ENCODE data around the gene NT5C3A. TPM values are rescaled to one million over a fixed set of nuclear protein-coding genes. Genes with fewer than 3 reads are reported as not detected.
A peak's percentile ranks its signal among the peaks of the same experiment; 100 is the strongest.
"Not testable (repeated sequence)": the region's sequence is repeated elsewhere in the genome, so short reads cannot be mapped to it uniquely, and the experiment has no call there.

NT5C3A gene
- total RNA-seq, 1 donor from 2014 or later: 30.3 TPM

DNA sequence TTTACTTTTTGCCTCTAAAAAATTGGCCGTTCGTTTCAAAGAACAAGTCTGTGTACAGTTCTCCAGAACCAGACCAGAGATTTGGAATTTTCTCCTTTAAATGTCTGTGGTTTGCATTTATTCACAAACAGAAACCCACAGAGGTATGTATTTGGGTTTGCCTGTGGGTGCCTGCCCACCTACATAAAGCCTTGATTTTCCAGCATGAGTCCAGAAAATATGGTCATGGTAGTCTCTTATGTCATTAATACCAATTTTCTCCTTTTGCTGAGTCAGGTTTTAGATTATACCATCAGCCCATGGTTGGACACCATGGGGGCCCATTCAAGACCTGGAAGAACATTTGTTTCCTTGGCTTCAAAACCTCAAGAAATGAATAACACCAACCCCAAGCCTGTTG lies 82.7 kb downstream of the NT5C3A start:
- H3K4me3 ChIP-seq; intact Hi-C loops (cut with DNase I); DNase-seq; H3K27ac ChIP-seq; ATAC-seq; H3K9me3 ChIP-seq; H3K4me1 ChIP-seq; H3K27me3 ChIP-seq (ENCODE audit: low read depth): not testable (repeated sequence)
- peaks cover 23% of the 10 kb centered on the region for H3K36me3 ChIP-seq

DNA sequence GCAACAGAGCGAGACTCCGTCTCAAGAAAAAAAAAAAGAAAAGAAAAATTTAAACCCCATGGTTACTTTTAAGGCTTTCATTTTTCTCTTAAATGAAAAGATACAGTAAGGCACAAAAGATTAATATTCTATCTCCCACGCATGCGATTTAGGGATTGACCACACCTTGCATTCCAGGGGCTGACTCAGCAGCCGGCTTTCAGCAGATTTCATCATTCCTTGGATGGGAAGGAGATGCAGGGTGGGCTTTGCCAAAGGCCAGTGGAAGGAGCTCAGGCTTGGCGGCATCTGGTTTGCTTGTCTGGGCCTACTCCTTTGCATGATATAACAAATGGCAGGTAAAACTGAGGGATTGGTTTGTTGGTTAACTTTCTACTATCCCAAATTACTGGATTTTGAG lies 83.3 kb downstream of the NT5C3A start:
- ATAC-seq; H3K27me3 ChIP-seq (ENCODE audit: low read depth); H3K4me3 ChIP-seq; H3K27ac ChIP-seq; DNase-seq; H3K4me1 ChIP-seq; intact Hi-C loops (cut with DNase I); H3K9me3 ChIP-seq: not testable (repeated sequence)
- peaks cover 17% of the 10 kb centered on the region for H3K36me3 ChIP-seq

DNA sequence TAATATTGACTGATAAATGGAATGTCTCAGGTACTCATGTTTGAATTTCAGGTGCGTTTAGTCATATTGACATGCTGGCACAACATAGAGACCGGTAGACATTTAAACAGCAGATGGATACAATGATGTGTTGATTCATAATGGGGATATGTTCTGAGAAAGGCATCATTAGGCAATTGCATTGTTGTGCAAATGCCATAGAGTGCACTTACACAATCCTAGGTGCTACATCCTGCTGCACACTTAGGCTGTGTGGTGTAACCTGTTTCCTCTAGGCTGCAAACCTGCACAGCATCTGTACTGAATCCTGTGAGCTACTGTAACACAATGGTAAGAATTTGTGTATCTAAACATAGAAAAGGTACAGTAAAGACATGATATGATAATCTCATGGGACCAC lies 85.4 kb downstream of the NT5C3A start:
- DNase-seq; H3K27me3 ChIP-seq (ENCODE audit: low read depth); intact Hi-C loops (cut with DNase I); H3K9me3 ChIP-seq; H3K4me3 ChIP-seq; H3K4me1 ChIP-seq; H3K27ac ChIP-seq: not testable (repeated sequence)
- peaks cover 14% of the 10 kb centered on the region for H3K36me3 ChIP-seq
- ATAC-seq: peak in 1 of 2 donors; percentile 54

DNA sequence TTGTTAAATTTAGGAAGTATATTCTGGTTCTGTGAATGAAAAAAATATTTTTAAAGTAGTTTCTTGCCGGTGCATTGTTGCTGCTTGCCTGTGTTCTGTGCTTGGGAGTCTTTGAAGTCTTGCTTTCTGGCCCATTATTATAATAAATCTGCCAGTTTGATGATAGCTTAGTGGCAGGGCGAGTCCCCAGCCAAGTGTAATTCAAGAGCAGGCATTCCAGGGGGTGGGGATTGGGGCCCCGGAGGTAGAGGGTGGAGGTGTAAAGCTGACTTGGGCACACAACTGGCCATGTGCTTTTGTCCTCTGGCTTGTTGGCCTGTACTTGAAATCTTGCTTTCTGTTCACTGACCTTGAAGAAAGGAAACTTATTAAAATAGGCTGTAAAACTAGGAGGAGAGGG lies 90.6 kb downstream of the NT5C3A start:
- H3K27me3 ChIP-seq (ENCODE audit: low read depth); intact Hi-C loops (cut with DNase I); H3K36me3 ChIP-seq; H3K4me1 ChIP-seq; H3K27ac ChIP-seq; DNase-seq; H3K4me3 ChIP-seq; H3K9me3 ChIP-seq: not testable (repeated sequence)
- ATAC-seq: peak; percentile 46 to 68

DNA sequence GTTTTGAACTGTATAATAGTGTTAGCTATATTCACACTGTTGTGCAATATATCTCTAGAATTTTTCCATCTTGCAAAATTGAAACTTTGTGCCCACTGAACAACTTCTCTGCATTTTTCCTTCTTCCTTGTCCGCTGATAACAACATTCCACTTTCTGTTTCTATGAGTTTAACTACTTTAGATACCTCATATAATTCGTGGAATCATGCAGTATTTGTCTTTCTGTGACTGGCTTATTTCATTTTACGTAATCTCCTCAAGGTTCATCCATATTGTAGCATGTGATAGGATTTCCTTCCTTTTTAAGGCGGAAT lies 95.4 kb downstream of the NT5C3A start:
- H3K27ac ChIP-seq; H3K27me3 ChIP-seq (ENCODE audit: low read depth); H3K36me3 ChIP-seq; H3K4me3 ChIP-seq; DNase-seq; intact Hi-C loops (cut with DNase I); H3K9me3 ChIP-seq: not testable (repeated sequence)
- H3K4me1 ChIP-seq: peaks cover 12% of the 10 kb centered on the region
- peak in 1 of 2 donors; percentile 7 for ATAC-seq

DNA sequence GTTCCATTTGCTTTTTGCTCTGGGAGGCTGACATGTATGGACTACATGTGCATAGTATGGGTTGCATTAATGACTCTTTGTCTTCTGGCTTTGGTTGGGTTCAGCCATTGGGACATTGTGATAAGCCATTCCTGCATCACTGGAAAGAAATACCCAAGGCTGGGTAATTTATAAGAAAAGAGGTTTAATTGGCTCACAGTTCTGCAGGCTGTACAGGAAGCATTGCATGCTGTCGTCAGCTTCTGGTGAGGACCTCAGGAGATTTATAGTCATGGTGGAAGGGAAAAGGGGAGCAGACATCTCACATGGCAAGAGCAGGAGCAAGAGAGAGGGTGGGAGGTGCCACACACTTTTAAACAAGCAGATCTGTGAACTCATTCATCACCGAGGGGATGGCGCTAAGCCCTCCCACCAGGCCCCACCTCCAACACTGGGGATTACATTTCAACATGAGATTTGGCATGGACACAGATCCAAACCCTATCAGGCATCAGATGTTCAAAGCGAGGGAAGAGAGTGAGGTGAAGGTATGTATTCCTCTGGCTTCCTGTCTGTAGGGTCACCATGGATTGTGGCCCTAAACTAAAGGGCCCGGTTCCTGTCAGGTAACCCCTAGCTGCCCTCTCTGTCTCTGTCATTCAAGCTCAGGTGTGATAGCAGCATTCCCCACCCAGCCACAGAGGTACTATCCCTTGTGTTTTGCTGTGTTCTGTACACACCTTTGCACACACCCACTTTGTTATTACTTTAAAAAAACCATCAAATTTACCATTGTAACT lies 95.9 kb downstream of the NT5C3A start:
- H3K27me3 ChIP-seq (ENCODE audit: low read depth); intact Hi-C loops (cut with DNase I); H3K4me3 ChIP-seq; H3K9me3 ChIP-seq; DNase-seq; H3K36me3 ChIP-seq; H3K27ac ChIP-seq: not testable (repeated sequence)
- peak in 1 of 2 donors; percentile 7 for ATAC-seq
- H3K4me1 ChIP-seq: peaks cover 12% of the 10 kb centered on the region

DNA sequence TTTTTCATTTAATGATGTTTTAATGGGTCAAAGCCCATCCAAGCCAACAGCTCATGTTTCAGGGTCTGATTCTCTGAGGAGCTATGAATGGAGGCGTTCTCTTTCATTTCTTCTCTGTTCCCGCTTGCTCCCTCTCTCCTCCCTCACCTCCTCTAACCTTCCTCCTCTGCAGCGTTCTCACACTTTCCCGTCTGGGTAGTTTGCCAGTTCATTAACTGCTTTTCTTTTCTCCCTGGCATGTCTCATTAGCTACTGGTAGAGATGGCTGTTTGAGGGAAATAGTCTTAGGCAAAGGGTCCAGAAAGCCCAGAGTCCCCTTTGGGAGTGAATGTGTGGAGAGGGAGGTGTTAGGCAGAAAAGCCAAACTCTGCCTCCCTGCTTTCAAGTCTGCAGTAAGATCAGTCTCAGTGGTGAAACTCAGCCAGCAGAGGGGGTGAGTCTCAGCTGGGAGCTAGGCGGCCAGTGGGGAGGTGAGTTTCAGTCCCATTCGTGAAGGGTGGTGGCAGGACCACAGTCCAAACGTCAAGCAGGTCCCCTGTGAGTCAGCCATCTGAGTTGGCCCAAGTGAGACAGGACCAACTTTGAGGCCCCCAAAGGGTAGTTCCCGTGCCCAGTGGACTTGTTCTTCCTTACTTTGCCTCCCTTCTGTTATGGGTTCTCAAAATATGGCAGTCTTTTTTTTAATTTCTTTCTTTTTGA lies 98.0 kb downstream of the NT5C3A start:
- H3K36me3 ChIP-seq; H3K4me3 ChIP-seq; intact Hi-C loops (cut with DNase I); H3K27ac ChIP-seq; DNase-seq; H3K9me3 ChIP-seq; H3K27me3 ChIP-seq (ENCODE audit: low read depth): not testable (repeated sequence)
- ATAC-seq: peak; percentile 84 to 89
- H3K4me1 ChIP-seq: peaks cover 12% of the 10 kb centered on the region
- TF ChIP-seq, protein P1, sequence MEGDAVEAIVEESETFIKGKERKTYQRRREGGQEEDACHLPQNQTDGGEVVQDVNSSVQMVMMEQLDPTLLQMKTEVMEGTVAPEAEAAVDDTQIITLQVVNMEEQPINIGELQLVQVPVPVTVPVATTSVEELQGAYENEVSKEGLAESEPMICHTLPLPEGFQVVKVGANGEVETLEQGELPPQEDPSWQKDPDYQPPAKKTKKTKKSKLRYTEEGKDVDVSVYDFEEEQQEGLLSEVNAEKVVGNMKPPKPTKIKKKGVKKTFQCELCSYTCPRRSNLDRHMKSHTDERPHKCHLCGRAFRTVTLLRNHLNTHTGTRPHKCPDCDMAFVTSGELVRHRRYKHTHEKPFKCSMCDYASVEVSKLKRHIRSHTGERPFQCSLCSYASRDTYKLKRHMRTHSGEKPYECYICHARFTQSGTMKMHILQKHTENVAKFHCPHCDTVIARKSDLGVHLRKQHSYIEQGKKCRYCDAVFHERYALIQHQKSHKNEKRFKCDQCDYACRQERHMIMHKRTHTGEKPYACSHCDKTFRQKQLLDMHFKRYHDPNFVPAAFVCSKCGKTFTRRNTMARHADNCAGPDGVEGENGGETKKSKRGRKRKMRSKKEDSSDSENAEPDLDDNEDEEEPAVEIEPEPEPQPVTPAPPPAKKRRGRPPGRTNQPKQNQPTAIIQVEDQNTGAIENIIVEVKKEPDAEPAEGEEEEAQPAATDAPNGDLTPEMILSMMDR (IDR thresholded peaks at IDR 0.05): peak; percentile 28

Other genes with a start within 250 kb of the NT5C3A start
- 35.1 TPM for gene KBTBD2, start 171.0 kb downstream of the NT5C3A start, total RNA-seq
- 104 TPM for gene FKBP9, start 105.3 kb downstream of the NT5C3A start, total RNA-seq
- gene RP9, start 46.6 kb upstream of the NT5C3A start, total RNA-seq: 11.6 TPM
- gene BBS9, start 66.8 kb upstream of the NT5C3A start, total RNA-seq: 28.4 TPM